CD14-positive monocyte (primary cell): Measurements from ENCODE around the gene PLEKHM3. TPM values are rescaled to one million over a fixed set of nuclear protein-coding genes. Genes with fewer than 3 reads are reported as not detected.

Experiments
- DNase-seq, 3 donors: peaks; one replicate each; pipeline ENCODE4 v3.0.0-alpha.2; 2011 to 2022
- H2AFZ ChIP-seq: 2 replicates; pipeline ENCODE4 v1.6.0; 2012; ENCODE audit warnings: mild to moderate bottlenecking, low read depth, low read length, inconsistent platforms; ENCODE audit not compliant: insufficient read depth, poor library complexity, severe bottlenecking
- H3K27ac ChIP-seq, 2 donors: 1 replicate in 1 of 2; 2 replicates in 1 of 2; pipeline ENCODE4 v1.5.1; 2012 to 2013; ENCODE audit warnings: low read length in 2 of 2, control low read depth in 1 of 2, inconsistent platforms in 1 of 2, low read depth in 1 of 2, mild to moderate bottlenecking in 1 of 2
- H3K27me3 ChIP-seq, 2 donors: one replicate each; pipeline versions ENCODE4 v1.6.0 to v1.6.1; 2011 to 2013; ENCODE audit warnings: low read length in 2 of 2; ENCODE audit not compliant: control insufficient read depth in 2 of 2, insufficient read depth in 2 of 2
- H3K36me3 ChIP-seq, 2 donors: replicated peaks in 1 of 2; 1 replicate in 1 of 2; 2 replicates in 1 of 2; pipeline versions ENCODE4 v1.5.1 to v1.6.1; 2012 to 2013; ENCODE audit warnings: low read length in 2 of 2, control low read depth in 1 of 2, inconsistent platforms in 1 of 2, mild to moderate bottlenecking in 1 of 2; ENCODE audit not compliant: insufficient read depth in 2 of 2, control insufficient read depth in 1 of 2
- H3K4me1 ChIP-seq, 2 donors: 1 replicate in 1 of 2; 2 replicates in 1 of 2; pipeline versions ENCODE4 v1.5.1 to v1.6.1; 2012 to 2013; ENCODE audit warnings: low read length in 2 of 2, control low read depth in 1 of 2, inconsistent platforms in 1 of 2, mild to moderate bottlenecking in 1 of 2, moderate library complexity in 1 of 2; ENCODE audit not compliant: insufficient read depth in 2 of 2, control insufficient read depth in 1 of 2
- H3K4me2 ChIP-seq: replicated peaks from 2 replicates; pipeline ENCODE3; 2012; ENCODE audit warnings: low read length, moderate library complexity, mild to moderate bottlenecking; ENCODE audit not compliant: poor library complexity, severe bottlenecking; ENCODE audit errors: extremely low read depth
- H3K4me3 ChIP-seq, 3 experiments: fragments of 200-600 bp in 1 of 3; sonication (generic) in 1 of 3; replicated peaks in 1 of 3; 1 replicate in 2 of 3; 2 replicates in 1 of 3; pipeline ENCODE4 v1.5.1; 2011 to 2013; ENCODE audit warnings: low read length in 3 of 3, mild to moderate bottlenecking in 3 of 3, control low read depth in 2 of 3, low read depth in 2 of 3, inconsistent platforms in 1 of 3, moderate library complexity in 1 of 3
- H3K79me2 ChIP-seq: 2 replicates; pipeline ENCODE4 v1.6.0; 2012; ENCODE audit warnings: mild to moderate bottlenecking, control low read depth, inconsistent platforms, low read length, moderate library complexity; ENCODE audit not compliant: insufficient read depth
- H3K9ac ChIP-seq: 2 replicates; pipeline ENCODE4 v1.6.0; 2017; ENCODE audit warnings: low read length, mild to moderate bottlenecking; ENCODE audit not compliant: insufficient read depth, poor library complexity, severe bottlenecking
- H3K9me3 ChIP-seq, 2 donors: replicated peaks in 1 of 2; 1 replicate in 1 of 2; 2 replicates in 1 of 2; pipeline versions ENCODE4 v1.5.1 to v1.6.1; 2012 to 2013; ENCODE audit warnings: low read length in 2 of 2, control low read depth in 1 of 2; ENCODE audit not compliant: control insufficient read depth in 1 of 2, insufficient read depth in 1 of 2
- H4K20me1 ChIP-seq: 2 replicates; pipeline ENCODE4 v1.6.0; 2012; ENCODE audit warnings: mild to moderate bottlenecking, low read length, control low read depth, moderate library complexity; ENCODE audit not compliant: insufficient read depth
- H3K27ac Mint-ChIP-seq, 7 donors: one replicate each; pipeline ENCODE4 v1.8.0; 2020; ENCODE audit warnings: mild to moderate bottlenecking in 7 of 7, mixed read lengths in 7 of 7, moderate library complexity in 6 of 7, inconsistent platforms in 2 of 7
- H3K27me3 Mint-ChIP-seq, 3 donors: one replicate each; pipeline ENCODE4 v1.8.0; 2021 to 2022; ENCODE audit warnings: low read depth in 3 of 3, mild to moderate bottlenecking in 3 of 3, mixed read lengths in 3 of 3, moderate library complexity in 3 of 3, inconsistent platforms in 1 of 3
- H3K36me3 Mint-ChIP-seq, 2 donors: one replicate each; pipeline ENCODE4 v1.8.0; 2020; ENCODE audit warnings: mixed read lengths in 2 of 2, inconsistent platforms in 1 of 2, mild to moderate bottlenecking in 1 of 2
- H3K4me1 Mint-ChIP-seq: one replicate; pipeline ENCODE4 v1.8.0; 2020; ENCODE audit warnings: mild to moderate bottlenecking, mixed read lengths
- H3K4me3 Mint-ChIP-seq, 2 donors: one replicate each; pipeline ENCODE4 v1.8.0; 2020; ENCODE audit warnings: mild to moderate bottlenecking in 2 of 2, mixed read lengths in 2 of 2, moderate library complexity in 1 of 2
- H3K9me3 Mint-ChIP-seq, 7 donors: one replicate each; pipeline ENCODE4 v1.8.0; 2020 to 2022; ENCODE audit warnings: mixed read lengths in 7 of 7, mild to moderate bottlenecking in 6 of 7, moderate library complexity in 6 of 7, inconsistent platforms in 2 of 7
- CTCF ChIP-seq: fragments of 200-600 bp; IDR thresholded peaks from one replicate; pipeline ENCODE4 v1.8.0; 2022; ENCODE audit warnings: antibody characterized with exemption, mild to moderate bottlenecking
- WGBS: methylation state at CpG from one replicate; pipeline ENCODE4 v1.1.5; 2013; ENCODE audit warnings: missing lambda C conversion rate; ENCODE audit not compliant: insufficient coverage; 5-methylcytosine and 5-hydroxymethylcytosine counted together
- intact Hi-C, 2 donors: fragments of 100-400 bp; cut with micrococcal nuclease; formaldehyde crosslinking; loops; one replicate each; pipeline versions ENCODE4 v1.15.0 to v1.15.1; 2023
- polyA plus RNA-seq, 3 donors: library from polyadenylated mRNA; depleted of rRNA in 1 of 3; unstranded in 2 of 3; stranded (reverse) in 1 of 3; fragments of 300-500 nt in 2 of 3; fragments of >200 nt in 1 of 3; fragmentation: Illumina TruSeq in 2 of 3; gene quantifications; 1 replicate in 2 of 3; 2 replicates in 1 of 3; pipeline ENCODE4 v1.2.3, GENCODE V29; 2012 to 2021

Gene PLEKHM3
- polyA plus RNA-seq, 3 donors = 3.0 to 8.0 (median 3.0) TPM

- Histone ChIP-seq H3K79me2 (no peaks in the 10 kb centered on the region), H3K4me3 (no peak overlapping the region), H3K4me1 (no peaks in the 10 kb centered on the region), H3K9me3 (no peaks in the 10 kb centered on the region), H2AFZ (no peak overlapping the region), H3K27ac (no peak overlapping the region), H3K9ac (no peak overlapping the region), H3K27me3 (no peaks in the 10 kb centered on the region), H3K36me3 (peaks cover 0 to 42% of the 10 kb centered on the region in 2 donors), H4K20me1 (no peaks in the 10 kb centered on the region), H3K4me2 (no peak overlapping the region)
- Mint-ChIP-seq H3K4me1 (no peaks in the 10 kb centered on the region), H3K4me3 (no peak overlapping the region), H3K27ac (peak overlapping the region in 1 of 7 donors; percentile 5), H3K36me3 (peaks cover 32 to 37% of the 10 kb centered on the region in 2 donors), H3K9me3 (no peaks in the 10 kb centered on the region), H3K27me3 (peaks cover 0 to 1% (median 0%) of the 10 kb centered on the region in 3 donors)
- 95% methylated on average over 6 of the region's 8 CpGs for WGBS
- intact Hi-C loops = no loop called here
- no peak for DNase-seq
- TF ChIP-seq CTCF = no peak
Observed at GRCh38 chr2:207939342-207940108, 85.8 kb downstream of the PLEKHM3 start.

- Mint-ChIP-seq H3K36me3 (peaks cover 27 to 32% of the 10 kb centered on the region in 2 donors), H3K27ac (no peak overlapping the region), H3K4me1 (no peaks in the 10 kb centered on the region), H3K4me3 (no peak overlapping the region), H3K9me3 (no peaks in the 10 kb centered on the region), H3K27me3 (peaks cover 0 to 1% (median 0%) of the 10 kb centered on the region in 3 donors)
- intact Hi-C loops = no loop called here
- no peak for TF ChIP-seq CTCF
- no peaks in the 10 kb centered on the region for H3K4me1 ChIP-seq
- H3K36me3 ChIP-seq = peaks cover 0 to 35% of the 10 kb centered on the region in 2 donors
- no peaks in the 10 kb centered on the region for H3K27me3 ChIP-seq
- no CpG with 5 or more reads among the region's 4 CpGs for WGBS
- no peaks in the 10 kb centered on the region for H3K9me3 ChIP-seq
- no peaks in the 10 kb centered on the region for H4K20me1 ChIP-seq
- no peak overlapping the region for H2AFZ ChIP-seq
- H3K27ac ChIP-seq = no peak overlapping the region
- no peak overlapping the region for H3K4me3 ChIP-seq
- H3K4me2 ChIP-seq = no peak overlapping the region
- no peaks in the 10 kb centered on the region for H3K79me2 ChIP-seq
- H3K9ac ChIP-seq = no peak overlapping the region
- DNase-seq = no peak
Observed at GRCh38 chr2:207938886-207939285, 86.4 kb downstream of the PLEKHM3 start.
